Fibroblast of mammary gland (primary cell): Measurements from ENCODE around the gene ARHGEF40.

Experiments used
- DNase-seq: peaks from one replicate; pipeline ENCODE4 v3.0.0-alpha.2; 2010; ENCODE audit warnings: low read depth
- H3K4me3 ChIP-seq: 2 replicates; pipeline ENCODE4 v1.5.1; 2011; ENCODE audit warnings: low read depth, mild to moderate bottlenecking, low read length, moderate library complexity; ENCODE audit not compliant: control insufficient read depth
- CTCF ChIP-seq: conservative IDR thresholded peaks from 2 replicates; pipeline ENCODE4 v1.5.1; 2011; ENCODE audit warnings: low read depth, low read length, inconsistent platforms; ENCODE audit not compliant: control insufficient read depth, insufficient read depth

ARHGEF40 gene

GRCh38 chr14:21048638-21049037 is 21.5 kb upstream of the ARHGEF40 start:
- no peak for TF ChIP-seq CTCF
- H3K4me3 ChIP-seq = no peak overlapping the region
- no peak for DNase-seq

DNA sequence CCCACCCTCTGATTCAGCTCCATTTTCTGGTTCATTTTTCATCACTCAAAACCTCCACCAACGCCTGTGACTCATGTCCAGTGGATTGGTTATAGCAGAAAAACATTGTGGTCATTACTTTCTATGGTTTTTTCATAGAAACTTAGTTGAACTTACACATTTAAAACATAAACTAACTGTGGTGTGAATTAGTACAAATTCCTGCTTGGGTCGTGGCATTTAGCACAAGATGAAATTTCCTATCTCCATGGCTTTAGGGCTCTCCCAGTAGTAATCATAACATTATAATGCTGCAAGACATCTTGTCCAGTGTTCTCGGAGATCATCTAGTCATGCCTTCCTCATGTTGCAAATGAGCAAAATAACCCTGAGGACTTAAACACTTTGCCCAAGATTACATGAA is 20.8 kb upstream of the ARHGEF40 start:
- DNase-seq = peak; percentile 66
- TF ChIP-seq CTCF = no peak
- H3K4me3 ChIP-seq = no peak overlapping the region

GRCh38 chr14:21050597-21050996 is 19.5 kb upstream of the ARHGEF40 start:
- H3K4me3 ChIP-seq = no peak overlapping the region
- DNase-seq = no peak
- no peak for TF ChIP-seq CTCF

- H3K4me3 ChIP-seq = no peak overlapping the region
- no peak for TF ChIP-seq CTCF
- DNase-seq = no peak
Measured at GRCh38 chr14:21053184-21054122, 16.7 kb upstream of the ARHGEF40 start.

DNA sequence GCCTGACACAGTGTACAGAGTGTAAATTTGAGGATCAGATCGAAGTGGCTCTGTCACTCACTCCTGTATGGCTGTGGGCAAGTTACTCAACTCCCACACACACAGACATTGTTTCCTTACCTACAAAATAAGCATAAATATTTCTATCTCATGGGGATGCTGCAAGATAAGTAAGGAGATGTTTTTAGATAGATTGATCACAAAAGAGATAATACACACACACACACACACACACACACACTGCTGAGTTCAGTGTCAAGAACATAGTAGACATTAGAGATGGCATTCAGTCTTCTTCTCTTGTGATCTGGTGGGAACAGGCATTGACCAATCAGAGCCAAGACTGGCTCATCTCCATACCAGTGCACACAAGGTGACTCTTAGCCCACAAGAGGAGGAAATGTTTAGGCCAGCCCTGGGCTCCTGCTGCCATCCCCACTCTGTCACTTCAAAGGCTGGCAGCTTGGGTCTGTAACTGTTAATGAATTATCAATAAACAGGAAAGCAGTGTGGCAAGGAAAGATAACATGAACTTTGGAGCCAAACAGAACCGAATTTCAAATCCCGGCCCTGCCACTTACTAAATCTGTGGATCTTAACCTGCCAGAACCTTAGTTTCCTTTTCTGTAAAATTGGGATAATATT is 15.9 kb upstream of the ARHGEF40 start:
- no peak for TF ChIP-seq CTCF
- no peak overlapping the region for H3K4me3 ChIP-seq
- no peak for DNase-seq

DNA sequence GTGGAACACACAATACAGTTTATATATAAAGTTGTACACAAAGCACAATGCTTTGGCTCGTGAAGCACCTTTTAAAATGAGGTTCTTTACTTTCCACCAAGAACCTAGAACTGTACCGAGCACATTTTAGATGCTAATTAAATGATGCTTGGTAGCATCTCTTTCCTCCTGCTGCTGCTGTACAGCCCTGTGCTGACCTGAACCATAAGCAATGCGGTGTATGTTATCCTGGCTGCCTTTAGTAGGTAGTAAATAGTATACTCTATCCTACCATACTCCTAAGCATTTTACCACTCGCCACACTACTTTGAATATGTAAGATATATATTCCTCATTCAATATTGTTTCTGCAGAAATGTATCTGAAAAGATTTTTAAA is 15.3 kb upstream of the ARHGEF40 start:
- DNase-seq = no peak
- no peak for TF ChIP-seq CTCF
- H3K4me3 ChIP-seq = no peak overlapping the region
